HEK293T (cell line): ENCODE results near the gene PIGU.

Experiments used
- CTCF ChIA-PET: fragments of 350-600 bp; formaldehyde crosslinking; extraction: SDS; loops from one replicate; lab custom pipeline; 2021; ENCODE audit warnings: antibody characterized with exemption, inconsistent platforms; lab: Yijun Ruan, JAX
- POLR2A ChIA-PET: fragments of 350-600 bp; formaldehyde crosslinking; extraction: SDS; loops from one replicate; lab custom pipeline; 2020; ENCODE audit warnings: antibody characterized with exemption, inconsistent platforms; lab: Yijun Ruan, JAX
- DNase-seq: peaks from one replicate; pipeline ENCODE4 v3.0.0; 2012; ENCODE audit warnings: mixed read lengths; ENCODE audit errors: extremely low spot score
- ARNT ChIP-seq: fragments of 450-650 bp; IDR thresholded peaks from 2 replicates; pipeline ENCODE4 v1.6.1; 2017; ENCODE audit warnings: mild to moderate bottlenecking
- BHLHE40 ChIP-seq: fragments of 450-650 bp; IDR thresholded peaks from 2 replicates; pipeline ENCODE4 v1.6.1; 2016; ENCODE audit warnings: mild to moderate bottlenecking, moderate library complexity, borderline replicate concordance
- CTBP1 ChIP-seq: fragments of 450-650 bp; IDR thresholded peaks from 2 replicates; pipeline ENCODE4 v1.6.1; 2016; ENCODE audit warnings: borderline replicate concordance
- ELF4 ChIP-seq: fragments of 450-650 bp; IDR thresholded peaks from 2 replicates; pipeline ENCODE4 v1.6.1; 2017; ENCODE audit warnings: antibody characterized with exemption
- FOXA1 ChIP-seq: fragments of 450-650 bp; IDR thresholded peaks from 2 replicates; pipeline ENCODE4 v1.6.1; 2016; ENCODE audit warnings: mild to moderate bottlenecking
- FOXK2 ChIP-seq: fragments of 450-650 bp; IDR thresholded peaks from 2 replicates; pipeline ENCODE4 v1.6.1; 2016; ENCODE audit warnings: mild to moderate bottlenecking
- FOXM1 ChIP-seq: fragments of 450-650 bp; IDR thresholded peaks from 2 replicates; pipeline ENCODE4 v1.6.1; 2017; ENCODE audit warnings: mild to moderate bottlenecking, borderline replicate concordance
- HDGF ChIP-seq: fragments of 450-650 bp; IDR thresholded peaks from 2 replicates; pipeline ENCODE4 v1.6.1; 2017; ENCODE audit warnings: antibody characterized with exemption, borderline replicate concordance
- L3MBTL2 ChIP-seq: fragments of 450-650 bp; conservative IDR thresholded peaks from 2 replicates; pipeline ENCODE4 v1.6.1; 2016; ENCODE audit warnings: mild to moderate bottlenecking
- LEF1 ChIP-seq: fragments of 450-650 bp; IDR thresholded peaks from 2 replicates; pipeline ENCODE4 v1.6.1; 2017; ENCODE audit warnings: mild to moderate bottlenecking, borderline replicate concordance
- NFRKB ChIP-seq: fragments of 450-650 bp; IDR thresholded peaks from 2 replicates; pipeline ENCODE4 v1.6.1; 2016; ENCODE audit warnings: mild to moderate bottlenecking, moderate library complexity
- SP1 ChIP-seq: fragments of 450-650 bp; IDR thresholded peaks from 2 replicates; pipeline ENCODE4 v1.6.1; 2017
- SUZ12 ChIP-seq: fragments of 450-650 bp; IDR thresholded peaks from 2 replicates; pipeline ENCODE4 v1.6.1; 2016; ENCODE audit warnings: mild to moderate bottlenecking
- TARDBP ChIP-seq: fragments of 450-650 bp; IDR thresholded peaks from 2 replicates; pipeline ENCODE4 v1.6.1; 2016
- ZNF384 ChIP-seq: fragments of 450-650 bp; IDR thresholded peaks from 2 replicates; pipeline ENCODE4 v1.6.1; 2016
- TF ChIP-seq, protein P1 (sequence below): fragments of 450-650 bp; IDR thresholded peaks from 2 replicates; pipeline ENCODE4 v1.6.1; 2016

PIGU gene

DNA sequence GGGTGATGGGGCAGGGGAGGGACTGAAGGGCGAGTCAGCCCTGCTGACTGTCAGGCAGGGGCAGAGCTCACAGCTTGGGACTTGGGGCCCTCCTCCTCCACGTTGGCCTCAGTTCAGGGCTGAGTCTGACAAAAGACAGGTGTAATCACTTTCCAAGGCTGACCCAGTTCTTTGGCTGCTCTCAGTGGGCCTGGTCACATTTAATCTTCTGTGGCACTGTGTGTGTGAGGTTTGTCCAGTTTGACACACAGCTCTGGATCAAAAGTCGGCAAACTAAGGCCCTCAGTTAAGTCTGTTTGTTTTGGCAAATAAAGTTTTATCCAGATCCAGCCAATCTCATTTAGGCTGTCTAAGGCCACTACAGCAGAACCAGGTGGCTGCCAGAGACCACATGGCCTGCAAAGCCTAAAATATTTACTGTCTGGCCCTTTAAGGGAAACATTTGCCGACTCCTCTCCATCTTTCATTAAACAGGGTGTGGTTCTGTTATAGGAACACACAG is 123.5 kb downstream of the PIGU start:
- DNase-seq, result no peak
- POLR2A ChIA-PET, result no interaction called here
- CTCF ChIA-PET, result interaction anchor here (1.0 kb wide), 1 partner anchor 17 kb away, joined by 3 read pairs; no protein-coding TSS in a partner anchor
- TF ChIP-seq NFRKB (no peak), LEF1 (no peak), L3MBTL2 (no peak), FOXK2 (no peak), SUZ12 (no peak), HDGF (no peak), TARDBP (no peak), BHLHE40 (no peak), SP1 (no peak), FOXM1 (no peak), ELF4 (no peak), ZNF384 (no peak), ARNT (no peak)
- TF ChIP-seq, protein P1, sequence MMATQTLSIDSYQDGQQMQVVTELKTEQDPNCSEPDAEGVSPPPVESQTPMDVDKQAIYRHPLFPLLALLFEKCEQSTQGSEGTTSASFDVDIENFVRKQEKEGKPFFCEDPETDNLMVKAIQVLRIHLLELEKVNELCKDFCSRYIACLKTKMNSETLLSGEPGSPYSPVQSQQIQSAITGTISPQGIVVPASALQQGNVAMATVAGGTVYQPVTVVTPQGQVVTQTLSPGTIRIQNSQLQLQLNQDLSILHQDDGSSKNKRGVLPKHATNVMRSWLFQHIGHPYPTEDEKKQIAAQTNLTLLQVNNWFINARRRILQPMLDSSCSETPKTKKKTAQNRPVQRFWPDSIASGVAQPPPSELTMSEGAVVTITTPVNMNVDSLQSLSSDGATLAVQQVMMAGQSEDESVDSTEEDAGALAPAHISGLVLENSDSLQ, result no peak

DNA sequence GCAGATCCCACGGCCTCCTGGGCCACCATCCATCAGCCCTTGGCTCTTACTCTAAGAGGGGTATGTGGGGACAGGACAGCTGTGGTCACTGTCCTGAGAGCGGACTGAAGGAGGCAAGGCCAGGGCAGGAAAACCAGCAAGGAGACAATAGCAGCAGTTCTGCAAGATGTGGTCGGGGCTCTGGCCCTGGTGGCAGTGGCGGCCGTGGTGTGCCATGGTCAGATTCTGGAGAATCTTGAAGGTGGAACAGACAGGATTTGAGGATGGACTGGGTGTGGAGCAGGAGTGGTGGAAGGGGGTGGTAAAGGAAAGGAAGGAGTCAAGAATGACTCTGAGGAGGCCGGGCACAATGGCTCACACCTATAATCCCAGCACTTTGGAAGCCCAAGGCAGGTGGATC is 124.3 kb downstream of the PIGU start:
- CTCF ChIA-PET, result no interaction called here
- POLR2A ChIA-PET, result no interaction called here
- DNase-seq, result no peak
- TF ChIP-seq, protein P1, result no peak
- no peak for TF ChIP-seq NFRKB
- no peak for TF ChIP-seq BHLHE40
- no peak for TF ChIP-seq L3MBTL2
- no peak for TF ChIP-seq ARNT
- no peak for TF ChIP-seq ELF4
- no peak for TF ChIP-seq FOXK2
- TF ChIP-seq HDGF, result no peak
- no peak for TF ChIP-seq SUZ12
- TF ChIP-seq FOXA1, result no peak
- TF ChIP-seq LEF1, result no peak
- TF ChIP-seq CTBP1, result no peak
- TF ChIP-seq ZNF384, result no peak
- no peak for TF ChIP-seq FOXM1
- no peak for TF ChIP-seq SP1
- no peak for TF ChIP-seq TARDBP

DNA sequence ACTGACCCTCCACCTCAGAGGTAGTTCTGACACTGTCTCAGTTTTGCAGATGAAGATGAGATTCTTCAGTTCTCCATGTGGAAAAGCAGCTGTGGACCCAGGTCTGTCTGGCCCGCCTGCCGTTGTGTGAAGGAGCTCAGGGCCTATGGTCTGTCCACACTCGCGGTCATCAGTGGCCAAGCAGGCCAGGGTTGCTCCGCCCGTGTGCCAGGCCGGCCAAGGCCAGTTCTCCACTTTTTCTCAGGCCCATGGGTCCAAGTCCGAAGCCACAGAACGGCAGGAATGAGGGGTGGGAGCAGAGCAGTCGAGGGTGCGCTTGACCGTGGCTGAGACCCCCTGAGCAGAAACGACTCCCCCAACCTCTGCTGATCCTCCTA is 127.0 kb downstream of the PIGU start:
- no peak for TF ChIP-seq ELF4
- no peak for TF ChIP-seq SUZ12
- TF ChIP-seq BHLHE40, result no peak
- no peak for TF ChIP-seq NFRKB
- no peak for TF ChIP-seq HDGF
- TF ChIP-seq L3MBTL2, result no peak
- TF ChIP-seq LEF1, result no peak
- TF ChIP-seq ARNT, result no peak
- no peak for TF ChIP-seq FOXA1
- DNase-seq, result no peak
- POLR2A ChIA-PET, result no interaction called here
- CTCF ChIA-PET, result no interaction called here

GRCh38 chr20:34549291-34549928 is 127.5 kb downstream of the PIGU start:
- CTCF ChIA-PET, result no interaction called here
- TF ChIP-seq LEF1, result no peak
- TF ChIP-seq L3MBTL2, result peak; percentile 45; the same call in 1 of the 2 replicates
- TF ChIP-seq ELF4, result no peak
- no peak for DNase-seq
- POLR2A ChIA-PET, result no interaction called here

GRCh38 chr20:34547844-34548613 is 128.9 kb downstream of the PIGU start:
- CTCF ChIA-PET, result interaction anchor here (0.7 kb wide), 1 partner anchor 293 kb away, joined by 6 read pairs; no protein-coding TSS in a partner anchor
- TF ChIP-seq, protein P1, result no peak
- TF ChIP-seq FOXM1 (no peak), NFRKB (no peak), BHLHE40 (no peak), ARNT (no peak), LEF1 (no peak), FOXK2 (no peak), ZNF384 (no peak), L3MBTL2 (no peak), CTBP1 (no peak), HDGF (no peak), FOXA1 (no peak), TARDBP (no peak), ELF4 (no peak), SP1 (no peak), SUZ12 (no peak)
- POLR2A ChIA-PET, result no interaction called here
- no peak for DNase-seq
